Measurements from ENCODE around the gene OIP5. TPM values are rescaled to one million over a fixed set of nuclear protein-coding genes. Genes with fewer than 3 reads are reported as not detected.

OIP5 gene
- total and polyA plus RNA-seq, 2 of the 13 experiments (the other 11 are each of a cell fraction or from before 2014, with no cell fraction given): 10.7 to 38.0 TPM

DNA sequence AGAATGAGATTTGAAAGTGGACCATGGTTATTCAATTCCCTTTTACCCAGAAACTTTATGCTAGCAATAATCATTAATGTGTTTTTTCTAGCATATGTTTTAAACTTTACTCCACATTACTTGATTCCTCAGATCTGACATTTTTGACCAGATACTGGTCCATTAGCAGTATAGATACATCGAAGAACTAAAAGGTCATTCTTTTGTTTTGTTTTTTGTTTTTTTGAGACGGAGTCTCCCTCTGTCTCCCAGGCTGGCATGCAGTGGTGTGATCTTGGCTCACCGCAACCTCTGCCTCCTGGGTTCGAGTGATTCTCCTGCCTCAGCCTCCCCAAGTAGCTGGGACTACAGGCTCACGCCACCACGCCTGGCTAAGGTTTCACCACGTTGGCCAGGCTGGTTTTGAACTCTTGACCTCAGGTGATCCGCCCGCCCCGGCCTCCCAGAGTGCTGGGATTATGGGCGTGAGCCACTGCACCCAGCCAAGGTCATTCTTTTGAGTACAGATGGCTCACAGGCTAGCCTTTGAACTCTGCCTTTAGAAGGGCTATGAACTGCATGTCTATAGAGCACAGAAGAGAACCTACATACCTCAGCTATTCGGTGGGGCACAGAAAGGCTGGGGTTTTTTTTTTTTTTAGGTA, 72.7 kb downstream of the OIP5 start (continued):
- TF ChIP-seq SP1 (IDR thresholded peaks at IDR 0.05): no peak
- peak; percentile 44; the same call in 1 of the 2 replicates for TF ChIP-seq SP1 (CRISPR knock-in tag; IDR thresholded peaks at IDR 0.05)
- TF ChIP-seq, protein P1, sequence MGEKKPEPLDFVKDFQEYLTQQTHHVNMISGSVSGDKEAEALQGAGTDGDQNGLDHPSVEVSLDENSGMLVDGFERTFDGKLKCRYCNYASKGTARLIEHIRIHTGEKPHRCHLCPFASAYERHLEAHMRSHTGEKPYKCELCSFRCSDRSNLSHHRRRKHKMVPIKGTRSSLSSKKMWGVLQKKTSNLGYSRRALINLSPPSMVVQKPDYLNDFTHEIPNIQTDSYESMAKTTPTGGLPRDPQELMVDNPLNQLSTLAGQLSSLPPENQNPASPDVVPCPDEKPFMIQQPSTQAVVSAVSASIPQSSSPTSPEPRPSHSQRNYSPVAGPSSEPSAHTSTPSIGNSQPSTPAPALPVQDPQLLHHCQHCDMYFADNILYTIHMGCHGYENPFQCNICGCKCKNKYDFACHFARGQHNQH (CRISPR knock-in tag; IDR thresholded peaks at IDR 0.05): peak; percentile 82; the same call in 1 of the 2 replicates
- 0 out of 2 replicates have a peak, but pooled peaks have one; percentile 45 for TF ChIP-seq TOPORS (CRISPR knock-in tag; IDR thresholded peaks at IDR 0.05)
- TF ChIP-seq ZEB1 (IDR thresholded peaks at IDR 0.05; ENCODE audit: insufficient replicate concordance, low read depth): peak; percentile 61
- peak; percentile 67; the same call in 1 of the 2 replicates for TF ChIP-seq ZNF788 (CRISPR knock-in tag; IDR thresholded peaks at IDR 0.05; ENCODE audit: borderline replicate concordance)
- no peak for TF ChIP-seq GPN1 (CRISPR knock-in tag; IDR thresholded peaks at IDR 0.05; ENCODE audit: borderline replicate concordance)
- peak; percentile 48; the same call in 1 of the 2 replicates for TF ChIP-seq ZSCAN31 (CRISPR knock-in tag; IDR thresholded peaks at IDR 0.05; ENCODE audit: low read depth)
- peak; percentile 84 for TF ChIP-seq BHLHE40 (IDR thresholded peaks at IDR 0.05; ENCODE audit: low read length)
- TF ChIP-seq, protein P2, sequence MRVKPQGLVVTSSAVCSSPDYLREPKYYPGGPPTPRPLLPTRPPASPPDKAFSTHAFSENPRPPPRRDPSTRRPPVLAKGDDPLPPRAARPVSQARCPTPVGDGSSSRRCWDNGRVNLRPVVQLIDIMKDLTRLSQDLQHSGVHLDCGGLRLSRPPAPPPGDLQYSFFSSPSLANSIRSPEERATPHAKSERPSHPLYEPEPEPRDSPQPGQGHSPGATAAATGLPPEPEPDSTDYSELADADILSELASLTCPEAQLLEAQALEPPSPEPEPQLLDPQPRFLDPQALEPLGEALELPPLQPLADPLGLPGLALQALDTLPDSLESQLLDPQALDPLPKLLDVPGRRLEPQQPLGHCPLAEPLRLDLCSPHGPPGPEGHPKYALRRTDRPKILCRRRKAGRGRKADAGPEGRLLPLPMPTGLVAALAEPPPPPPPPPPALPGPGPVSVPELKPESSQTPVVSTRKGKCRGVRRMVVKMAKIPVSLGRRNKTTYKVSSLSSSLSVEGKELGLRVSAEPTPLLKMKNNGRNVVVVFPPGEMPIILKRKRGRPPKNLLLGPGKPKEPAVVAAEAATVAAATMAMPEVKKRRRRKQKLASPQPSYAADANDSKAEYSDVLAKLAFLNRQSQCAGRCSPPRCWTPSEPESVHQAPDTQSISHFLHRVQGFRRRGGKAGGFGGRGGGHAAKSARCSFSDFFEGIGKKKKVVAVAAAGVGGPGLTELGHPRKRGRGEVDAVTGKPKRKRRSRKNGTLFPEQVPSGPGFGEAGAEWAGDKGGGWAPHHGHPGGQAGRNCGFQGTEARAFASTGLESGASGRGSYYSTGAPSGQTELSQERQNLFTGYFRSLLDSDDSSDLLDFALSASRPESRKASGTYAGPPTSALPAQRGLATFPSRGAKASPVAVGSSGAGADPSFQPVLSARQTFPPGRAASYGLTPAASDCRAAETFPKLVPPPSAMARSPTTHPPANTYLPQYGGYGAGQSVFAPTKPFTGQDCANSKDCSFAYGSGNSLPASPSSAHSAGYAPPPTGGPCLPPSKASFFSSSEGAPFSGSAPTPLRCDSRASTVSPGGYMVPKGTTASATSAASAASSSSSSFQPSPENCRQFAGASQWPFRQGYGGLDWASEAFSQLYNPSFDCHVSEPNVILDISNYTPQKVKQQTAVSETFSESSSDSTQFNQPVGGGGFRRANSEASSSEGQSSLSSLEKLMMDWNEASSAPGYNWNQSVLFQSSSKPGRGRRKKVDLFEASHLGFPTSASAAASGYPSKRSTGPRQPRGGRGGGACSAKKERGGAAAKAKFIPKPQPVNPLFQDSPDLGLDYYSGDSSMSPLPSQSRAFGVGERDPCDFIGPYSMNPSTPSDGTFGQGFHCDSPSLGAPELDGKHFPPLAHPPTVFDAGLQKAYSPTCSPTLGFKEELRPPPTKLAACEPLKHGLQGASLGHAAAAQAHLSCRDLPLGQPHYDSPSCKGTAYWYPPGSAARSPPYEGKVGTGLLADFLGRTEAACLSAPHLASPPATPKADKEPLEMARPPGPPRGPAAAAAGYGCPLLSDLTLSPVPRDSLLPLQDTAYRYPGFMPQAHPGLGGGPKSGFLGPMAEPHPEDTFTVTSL (CRISPR knock-in tag; IDR thresholded peaks at IDR 0.05; ENCODE audit: borderline replicate concordance): peak; percentile 85; the same call in 1 of the 2 replicates
- 0 out of 2 replicates have a peak, but pooled peaks have one; percentile 29 for TF ChIP-seq ZNF619 (CRISPR knock-in tag; IDR thresholded peaks at IDR 0.05)
- TF ChIP-seq, protein P3, sequence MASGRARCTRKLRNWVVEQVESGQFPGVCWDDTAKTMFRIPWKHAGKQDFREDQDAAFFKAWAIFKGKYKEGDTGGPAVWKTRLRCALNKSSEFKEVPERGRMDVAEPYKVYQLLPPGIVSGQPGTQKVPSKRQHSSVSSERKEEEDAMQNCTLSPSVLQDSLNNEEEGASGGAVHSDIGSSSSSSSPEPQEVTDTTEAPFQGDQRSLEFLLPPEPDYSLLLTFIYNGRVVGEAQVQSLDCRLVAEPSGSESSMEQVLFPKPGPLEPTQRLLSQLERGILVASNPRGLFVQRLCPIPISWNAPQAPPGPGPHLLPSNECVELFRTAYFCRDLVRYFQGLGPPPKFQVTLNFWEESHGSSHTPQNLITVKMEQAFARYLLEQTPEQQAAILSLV (CRISPR knock-in tag; IDR thresholded peaks at IDR 0.05; ENCODE audit: borderline replicate concordance): 0 out of 2 replicates have a peak, but pooled peaks have one; percentile 61
- TF ChIP-seq FOXM1 (CRISPR knock-in tag; IDR thresholded peaks at IDR 0.05): no peak
- TF ChIP-seq GATA4 (IDR thresholded peaks at IDR 0.05; ENCODE audit: borderline replicate concordance, low read depth): no peak
- peak; percentile 22; the same call in 1 of the 2 replicates for TF ChIP-seq ZNF768 (CRISPR knock-in tag; IDR thresholded peaks at IDR 0.05)
- peak; percentile 66; the same call in 1 of the 2 replicates for TF ChIP-seq NFKB2 (CRISPR knock-in tag; IDR thresholded peaks at IDR 0.05; ENCODE audit: borderline replicate concordance)
- TF ChIP-seq, protein P4, sequence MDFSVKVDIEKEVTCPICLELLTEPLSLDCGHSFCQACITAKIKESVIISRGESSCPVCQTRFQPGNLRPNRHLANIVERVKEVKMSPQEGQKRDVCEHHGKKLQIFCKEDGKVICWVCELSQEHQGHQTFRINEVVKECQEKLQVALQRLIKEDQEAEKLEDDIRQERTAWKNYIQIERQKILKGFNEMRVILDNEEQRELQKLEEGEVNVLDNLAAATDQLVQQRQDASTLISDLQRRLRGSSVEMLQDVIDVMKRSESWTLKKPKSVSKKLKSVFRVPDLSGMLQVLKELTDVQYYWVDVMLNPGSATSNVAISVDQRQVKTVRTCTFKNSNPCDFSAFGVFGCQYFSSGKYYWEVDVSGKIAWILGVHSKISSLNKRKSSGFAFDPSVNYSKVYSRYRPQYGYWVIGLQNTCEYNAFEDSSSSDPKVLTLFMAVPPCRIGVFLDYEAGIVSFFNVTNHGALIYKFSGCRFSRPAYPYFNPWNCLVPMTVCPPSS (IDR thresholded peaks at IDR 0.05): no peak
